ENCODE data around the gene AHSP. TPM values are rescaled to one million over a fixed set of nuclear protein-coding genes. Genes with fewer than 3 reads are reported as not detected.

The AHSP gene
- total and polyA plus RNA-seq, 2 donors (not counting 1 experiment from before 2014, with no cell fraction given) = not detected

DNA sequence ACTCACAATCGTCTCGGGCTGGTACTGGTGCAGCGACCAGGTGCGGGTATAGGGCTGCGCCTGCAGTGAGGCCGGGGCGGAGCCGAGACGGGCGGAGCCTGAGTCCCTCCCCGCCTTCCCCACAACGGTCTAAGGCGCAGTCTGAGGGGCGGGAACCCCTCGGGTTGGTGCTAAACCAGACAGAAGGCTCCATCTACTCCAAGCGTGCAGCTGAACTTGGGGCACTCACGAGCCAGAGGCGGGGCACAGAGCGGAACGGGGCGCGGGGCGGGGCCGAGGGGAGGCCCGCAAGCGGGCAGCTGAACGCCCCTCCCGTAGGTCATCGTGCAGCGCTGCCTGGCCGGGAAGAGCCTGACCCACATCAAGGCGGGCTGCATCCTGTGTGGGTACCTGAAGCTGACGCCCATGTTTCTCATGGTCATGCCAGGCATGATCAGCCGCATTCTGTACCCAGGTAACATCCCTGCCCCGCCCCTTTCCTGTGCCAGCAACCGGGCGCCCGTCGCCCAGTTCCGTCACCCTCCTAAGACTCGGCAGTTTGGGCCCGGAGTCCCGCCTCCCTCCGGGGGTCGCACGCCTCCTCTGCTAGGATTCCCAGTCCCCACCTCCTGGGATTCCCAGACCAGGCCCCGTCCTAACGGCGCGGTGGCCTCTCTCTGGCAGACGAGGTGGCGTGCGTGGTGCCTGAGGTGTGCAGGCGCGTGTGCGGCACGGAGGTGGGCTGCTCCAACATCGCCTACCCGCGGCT is 39.8 kb upstream of the AHSP start:
- Histone ChIP-seq H3K4me2 (replicated peaks; ENCODE audit: low read depth, low read length, poor library complexity, severe bottlenecking) (peak overlapping the region; percentile 96), H3K27me3 (replicated peaks in 1 of 4; ENCODE audit: control extremely low read depth in 1 of 4, control insufficient read depth in 3 of 4, insufficient read depth in 4 of 4, low read length in 3 of 4) (peaks cover 0 to 12% (median 4%) of the 10 kb centered on the region in 4 experiments), H3K27ac (ENCODE audit: low read length in 2 of 2) (no peak overlapping the region), H2AFZ (ENCODE audit: insufficient read depth, low read depth, low read length, poor library complexity, severe bottlenecking) (peak overlapping the region; percentile 88), H4K20me1 (ENCODE audit: control insufficient read depth, insufficient read depth, low read length, poor library complexity, severe bottlenecking) (peaks cover 6% of the 10 kb centered on the region), H3K4me3 (ENCODE audit: control extremely low read depth in 1 of 5, extremely low read depth in 1 of 5, insufficient read depth in 1 of 5, low read depth in 2 of 5, low read length in 4 of 5) (peak overlapping the region; percentile 12 to 72 (median 56)), H3K9ac (ENCODE audit: low read length) (peak overlapping the region; percentile 73), H3K4me1 (ENCODE audit: control insufficient read depth in 2 of 2, insufficient read depth in 2 of 2, low read length in 2 of 2) (peaks cover 10 to 16% of the 10 kb centered on the region in 2 donors), H3K36me3 (replicated peaks in 1 of 2; ENCODE audit: control extremely low read depth in 1 of 2, control insufficient read depth in 1 of 2, extremely low read depth in 1 of 2, insufficient read depth in 2 of 2, low read length in 1 of 2) (peaks cover 0 to 12% of the 10 kb centered on the region in 2 experiments), H3K9me3 (ENCODE audit: control extremely low read depth in 1 of 3, control insufficient read depth in 2 of 3, insufficient read depth in 1 of 3, low read length in 2 of 3) (peaks cover 0 to 5% (median 0%) of the 10 kb centered on the region in 3 donors), H3K79me2 (ENCODE audit: control insufficient read depth, insufficient read depth, low read length) (no peaks in the 10 kb centered on the region)
- POLR2A ChIA-PET = interaction anchor here (2.1 kb wide), 1 partner anchor 11 kb away, joined by 6 read pairs; no protein-coding TSS in a partner anchor
- peak overlapping the region; percentile 79 for H3K27ac Mint-ChIP-seq
- intact Hi-C loops (cut with micrococcal nuclease) = loop anchor here (1.0 kb wide), 3 partner anchors 11 to 28 kb away; partner anchors contain the start of gene RUSF1
- H3K4me1 Mint-ChIP-seq = peaks cover 12% of the 10 kb centered on the region
- WGBS (ENCODE audit: insufficient coverage) = 2% methylated on average over 60 of the region's 60 CpGs
- CTCF ChIA-PET = interaction anchor here (1.0 to 2.2 kb wide), 3 partner anchors 11 to 380 kb away, joined by 3 to 7 read pairs (median 6); partner anchors contain the start of gene ARMC5
- ATAC-seq (ENCODE audit: low read depth) (peak; percentile 92), DNase-seq (peak; percentile 76)
- peak overlapping the region; percentile 96 for H3K4me3 Mint-ChIP-seq
- H3K9me3 Mint-ChIP-seq (ENCODE audit: insufficient read depth) = no peaks in the 10 kb centered on the region
- TF ChIP-seq EZH2 (IDR thresholded peaks at IDR 0.05; ENCODE audit: borderline replicate concordance, insufficient read depth, low read depth, low read length, poor library complexity, severe bottlenecking) = no peak
- TF ChIP-seq, protein P1, sequence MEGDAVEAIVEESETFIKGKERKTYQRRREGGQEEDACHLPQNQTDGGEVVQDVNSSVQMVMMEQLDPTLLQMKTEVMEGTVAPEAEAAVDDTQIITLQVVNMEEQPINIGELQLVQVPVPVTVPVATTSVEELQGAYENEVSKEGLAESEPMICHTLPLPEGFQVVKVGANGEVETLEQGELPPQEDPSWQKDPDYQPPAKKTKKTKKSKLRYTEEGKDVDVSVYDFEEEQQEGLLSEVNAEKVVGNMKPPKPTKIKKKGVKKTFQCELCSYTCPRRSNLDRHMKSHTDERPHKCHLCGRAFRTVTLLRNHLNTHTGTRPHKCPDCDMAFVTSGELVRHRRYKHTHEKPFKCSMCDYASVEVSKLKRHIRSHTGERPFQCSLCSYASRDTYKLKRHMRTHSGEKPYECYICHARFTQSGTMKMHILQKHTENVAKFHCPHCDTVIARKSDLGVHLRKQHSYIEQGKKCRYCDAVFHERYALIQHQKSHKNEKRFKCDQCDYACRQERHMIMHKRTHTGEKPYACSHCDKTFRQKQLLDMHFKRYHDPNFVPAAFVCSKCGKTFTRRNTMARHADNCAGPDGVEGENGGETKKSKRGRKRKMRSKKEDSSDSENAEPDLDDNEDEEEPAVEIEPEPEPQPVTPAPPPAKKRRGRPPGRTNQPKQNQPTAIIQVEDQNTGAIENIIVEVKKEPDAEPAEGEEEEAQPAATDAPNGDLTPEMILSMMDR (IDR thresholded peaks at IDR 0.05) = no peak
- peaks cover 4% of the 10 kb centered on the region for H3K27me3 Mint-ChIP-seq

All from B cell (primary cell).